PC-9 (cell line): Measurements from ENCODE around the gene TUBB. TPM values are rescaled to one million over a fixed set of nuclear protein-coding genes. Genes with fewer than 3 reads are reported as not detected.
"Not testable (repeated sequence)": the region's sequence is repeated elsewhere in the genome, so short reads cannot be mapped to it uniquely, and the experiment has no call there.

Experiments used
- BruUV-seq: library from RNA; stranded (reverse); fragments of 400-500 nt; replicated peaks from 2 replicates; lab custom pipeline; 2021; lab: Mats Ljungman, UMichigan
- CTCF ChIA-PET: fragments of 300-600 bp; sonication (Branson Sonifier 250); formaldehyde crosslinking; loops from one replicate; lab custom pipeline; 2022; ENCODE audit warnings: antibody characterized with exemption; lab: Charles Lee
- POLR2A ChIA-PET: fragments of 300-600 bp; sonication (Branson Sonifier 250); formaldehyde crosslinking; loops from one replicate; lab custom pipeline; 2022; ENCODE audit warnings: antibody characterized with exemption; ENCODE audit not compliant: unreplicated experiment; lab: Charles Lee
- DNase-seq, 2 experiments: peaks; one replicate each; pipeline versions ENCODE4 v3.0.0 to v3.0.0-alpha.2; 2015 to 2022; ENCODE audit warnings: mixed read lengths in 1 of 2
- H2AFZ ChIP-seq: fragments of 200-600 bp; sonication (generic); 2 replicates; pipeline ENCODE4 v1.8.1; 2017; ENCODE audit warnings: antibody characterized with exemption
- H3F3A ChIP-seq: fragments of 200-600 bp; sonication (generic); 2 replicates; pipeline ENCODE4 v1.8.1; 2017; ENCODE audit warnings: antibody characterized with exemption, mild to moderate bottlenecking, low read depth; ENCODE audit not compliant: insufficient read depth
- H3K27ac ChIP-seq: fragments of 200-600 bp; sonication (generic); 2 replicates; pipeline ENCODE4 v1.6.1; 2016; ENCODE audit warnings: mixed run types
- H3K27me3 ChIP-seq: fragments of 200-600 bp; sonication (generic); 2 replicates; pipeline ENCODE4 v1.6.1; 2016; ENCODE audit warnings: low read depth, mixed run types; ENCODE audit not compliant: insufficient read depth
- H3K36me3 ChIP-seq: fragments of 200-600 bp; sonication (generic); 2 replicates; pipeline ENCODE4 v1.6.1; 2016; ENCODE audit warnings: low read depth, mixed run types
- H3K4me1 ChIP-seq: fragments of 200-600 bp; sonication (generic); replicated peaks from 2 replicates; pipeline ENCODE4 v1.6.1; 2016; ENCODE audit warnings: mixed run types; ENCODE audit not compliant: insufficient read depth
- H3K4me2 ChIP-seq: fragments of 200-600 bp; sonication (generic); 2 replicates; pipeline ENCODE4 v1.6.1; 2017; ENCODE audit warnings: mixed run types
- H3K4me3 ChIP-seq: fragments of 200-600 bp; sonication (generic); 2 replicates; pipeline ENCODE4 v1.6.1; 2016; ENCODE audit warnings: mixed run types
- H3K79me2 ChIP-seq: fragments of 200-600 bp; sonication (generic); 2 replicates; pipeline ENCODE4 v1.6.1; 2017; ENCODE audit warnings: low read depth, mixed run types
- H3K9me2 ChIP-seq: fragments of 200-600 bp; sonication (generic); 2 replicates; pipeline ENCODE4 v1.8.1; 2017; ENCODE audit warnings: mild to moderate bottlenecking; ENCODE audit not compliant: insufficient read depth
- H3K9me3 ChIP-seq: fragments of 200-600 bp; sonication (generic); 2 replicates; pipeline ENCODE4 v1.8.1; 2016; ENCODE audit warnings: low read depth; ENCODE audit not compliant: insufficient read depth
- H4K20me1 ChIP-seq: fragments of 200-600 bp; sonication (generic); 2 replicates; pipeline ENCODE4 v1.8.1; 2017; ENCODE audit not compliant: insufficient read depth
- CTCF ChIP-seq: fragments of 200-600 bp; sonication (generic); conservative IDR thresholded peaks from 2 replicates; pipeline ENCODE4 v1.6.1; 2017; ENCODE audit warnings: mixed run types, antibody characterized with exemption, mild to moderate bottlenecking, moderate library complexity
- EZH2 ChIP-seq: fragments of 200-600 bp; sonication (generic); IDR thresholded peaks from 2 replicates; pipeline ENCODE4 v1.8.0; 2017; ENCODE audit warnings: antibody characterized with exemption, low read depth
- intact Hi-C: fragments of 100-400 bp; cut with micrococcal nuclease; formaldehyde crosslinking; loops from one replicate; pipeline ENCODE4 v1.10.0; 2022; ENCODE audit not compliant: unreplicated experiment
- total RNA-seq: library from RNA; stranded (reverse); gene quantifications from 2 replicates; pipeline ENCODE4 v1.2.3, GENCODE V29; 2021

Gene TUBB
- total RNA-seq, 1 experiment from 2014 or later = 901 TPM

- Histone ChIP-seq H3K36me3 (no peaks in the 10 kb centered on the region), H4K20me1 (no peaks in the 10 kb centered on the region), H2AFZ (no peak overlapping the region), H3K79me2 (peaks cover 7% of the 10 kb centered on the region), H3K4me2 (peak overlapping the region; percentile 74), H3K27ac (peak overlapping the region; percentile 100), H3K9me2 (no peaks in the 10 kb centered on the region), H3K9me3 (no peaks in the 10 kb centered on the region), H3K4me3 (no peak overlapping the region), H3K4me1 (peaks cover 70% of the 10 kb centered on the region), H3K27me3 (no peaks in the 10 kb centered on the region), H3F3A (peaks cover 70% of the 10 kb centered on the region)
- no TSS peak for BruUV-seq
- TF ChIP-seq CTCF (no peak), EZH2 (no peak)
- ChIA-PET CTCF (interaction anchor here (0.5 to 2.1 kb wide), 12 partner anchors 12 to 440 kb away, joined by 3 to 21 read pairs (median 5); no protein-coding TSS in a partner anchor), POLR2A (interaction anchor here (0.5 to 2.0 kb wide), 23 partner anchors 8 to 836 kb away, joined by 3 to 28 read pairs (median 6); partner anchors contain the start of genes C6orf15, FLOT1, IER3 and MDC1)
- peak; percentile 98 to 100 for DNase-seq
- intact Hi-C loops = loop anchor here (1.0 to 2.0 kb wide), 4 partner anchors 9 to 68 kb away; no protein-coding TSS in a partner anchor
These were observed 32.2 kb downstream of the TUBB start for GRCh38 chr6:30752157-30752927.

GRCh38 chr6:30754631-30755030 lies 34.5 kb downstream of the TUBB start:
- ChIA-PET POLR2A (interaction anchor here (0.6 kb wide), 1 partner anchor 10 kb away, joined by 3 read pairs; no protein-coding TSS in a partner anchor), CTCF (interaction anchor here (0.6 kb wide), 2 partner anchors 14 to 437 kb away, joined by 4 to 6 read pairs; no protein-coding TSS in a partner anchor)
- no peak for DNase-seq
- no peaks in the 10 kb centered on the region for H3K9me3 ChIP-seq
- intact Hi-C loops = no loop called here
- H3K79me2 ChIP-seq = no peaks in the 10 kb centered on the region; the same call in 1 of the 2 replicates
- TF ChIP-seq EZH2 = no peak
- no peak for TF ChIP-seq CTCF
- H3K4me2 ChIP-seq = no peak overlapping the region
- no peak overlapping the region for H2AFZ ChIP-seq
- no peaks in the 10 kb centered on the region for H3K9me2 ChIP-seq
- no peak overlapping the region for H3K27ac ChIP-seq
- no peaks in the 10 kb centered on the region for H4K20me1 ChIP-seq
- peaks cover 62% of the 10 kb centered on the region for H3K4me1 ChIP-seq
- BruUV-seq = no TSS peak
- peaks cover 59% of the 10 kb centered on the region for H3F3A ChIP-seq
- no peaks in the 10 kb centered on the region for H3K36me3 ChIP-seq
- H3K4me3 ChIP-seq = no peak overlapping the region
- H3K27me3 ChIP-seq = no peaks in the 10 kb centered on the region

DNA sequence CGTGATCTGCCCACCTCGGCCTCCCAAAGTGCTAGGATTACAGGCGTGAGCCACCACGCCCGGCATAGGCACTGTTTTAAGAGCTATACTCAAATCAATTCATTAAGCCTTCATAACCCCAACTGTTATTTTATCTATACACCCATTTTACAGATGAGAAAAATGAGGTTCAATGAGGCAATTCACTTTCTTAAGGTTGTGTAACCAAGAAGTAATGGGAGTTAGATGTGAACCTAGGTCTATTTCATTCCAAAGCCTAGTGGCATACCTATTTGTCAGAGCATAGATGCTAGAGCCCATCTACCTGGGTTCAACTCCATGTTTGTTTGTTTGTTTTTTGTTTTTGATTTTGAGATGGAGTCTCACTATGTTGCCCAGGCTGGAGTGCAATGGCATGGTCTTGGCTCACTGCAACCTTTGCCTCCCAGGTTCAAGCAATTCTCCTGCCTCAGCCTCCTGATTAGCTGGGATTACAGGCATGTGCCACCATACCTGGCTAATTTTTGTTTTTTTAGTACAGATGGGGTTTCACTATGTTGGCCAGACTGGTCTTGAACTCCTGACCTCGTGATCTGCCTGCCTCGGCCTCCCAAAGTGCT lies 36.4 kb downstream of the TUBB start:
- H4K20me1 ChIP-seq, H3K9me3 ChIP-seq, BruUV-seq, DNase-seq, CTCF ChIA-PET, H3K4me2 ChIP-seq, H3K79me2 ChIP-seq, H3K27me3 ChIP-seq, intact Hi-C loops, H3K9me2 ChIP-seq, H3K4me3 ChIP-seq, H2AFZ ChIP-seq, H3K36me3 ChIP-seq: not testable (repeated sequence)
- POLR2A ChIA-PET = interaction anchor here (0.5 kb wide), 1 partner anchor 36 kb away, joined by 18 read pairs; no protein-coding TSS in a partner anchor
- peaks cover 46% of the 10 kb centered on the region for H3K4me1 ChIP-seq
- peak overlapping the region; percentile 4; the same call in 1 of the 2 replicates for H3K27ac ChIP-seq
- H3F3A ChIP-seq = peaks cover 45% of the 10 kb centered on the region
